ENCODE measurements around the gene THAP2.

- TF ChIP-seq CTCF (IDR thresholded peaks at IDR 0.05 in 8 of 11, conservative IDR thresholded peaks at IDR 0.05 in 3 of 11) (no peak), POLR2A (IDR thresholded peaks at IDR 0.05) (no peak)
Measured at GRCh38 chr12:71666259-71666658, 2.2 kb downstream of the THAP2 start.
